IMR-90 (cell line): Measurements from ENCODE around the gene HEXD. TPM values are rescaled to one million over a fixed set of nuclear protein-coding genes. Genes with fewer than 3 reads are reported as not detected.

Experiments
- ATAC-seq: fragments of 200-7000 bp; cut with Tn5 transposase; 2 replicates; pipeline ENCODE4 v1.9.1; 2020; ENCODE audit warnings: low read depth, mild to moderate bottlenecking, moderate library complexity
- BruUV-seq: library from RNA; stranded (reverse); fragments of 400-500 nt; replicated peaks from 2 replicates; lab custom pipeline; 2021; lab: Mats Ljungman, UMichigan
- CTCF ChIA-PET: fragments of 300-600 bp; formaldehyde crosslinking; extraction: SDS; loops from one replicate; lab custom pipeline; 2021; ENCODE audit warnings: antibody characterized with exemption; lab: Yijun Ruan, JAX
- POLR2A ChIA-PET: fragments of 300-600 bp; sonication (Branson Sonifier 250); formaldehyde crosslinking; loops from one replicate; lab custom pipeline; 2022; ENCODE audit warnings: antibody characterized with exemption; ENCODE audit not compliant: unreplicated experiment; lab: Charles Lee
- DNase-seq: peaks from one replicate; pipeline ENCODE4 v3.0.0; 2013
- H2AFZ ChIP-seq: replicated peaks from 2 replicates; pipeline ENCODE3; 2013; ENCODE audit warnings: low read length, mild to moderate bottlenecking; ENCODE audit not compliant: poor library complexity
- H2AK5ac ChIP-seq: 2 replicates; pipeline ENCODE4 v1.6.1; 2013; ENCODE audit warnings: low read depth, low read length, inconsistent platforms
- H2AK9ac ChIP-seq: replicated peaks from 2 replicates; pipeline ENCODE3; 2013; ENCODE audit warnings: mild to moderate bottlenecking, low read depth, low read length, moderate library complexity; ENCODE audit not compliant: poor library complexity
- H2BK120ac ChIP-seq: 2 replicates; pipeline ENCODE4 v1.6.1; 2013; ENCODE audit warnings: low read depth, low read length, inconsistent platforms
- H2BK15ac ChIP-seq: 3 replicates; pipeline ENCODE4 v1.6.1; 2013; ENCODE audit warnings: low read depth, low read length, inconsistent platforms
- H2BK20ac ChIP-seq: 2 replicates; pipeline ENCODE4 v1.6.1; 2013; ENCODE audit warnings: low read depth, mild to moderate bottlenecking, inconsistent platforms, low read length, moderate library complexity
- H2BK5ac ChIP-seq: 2 replicates; pipeline ENCODE4 v1.6.1; 2013; ENCODE audit warnings: mild to moderate bottlenecking, low read depth, low read length, inconsistent platforms; ENCODE audit not compliant: poor library complexity, severe bottlenecking
- H3K14ac ChIP-seq: replicated peaks from 2 replicates; pipeline ENCODE4 v1.6.1; 2013; ENCODE audit warnings: low read depth, low read length, inconsistent platforms
- H3K18ac ChIP-seq: 2 replicates; pipeline ENCODE4 v1.6.1; 2013; ENCODE audit warnings: low read depth, low read length, control low read depth
- H3K23ac ChIP-seq: 2 replicates; pipeline ENCODE4 v1.6.1; 2013; ENCODE audit warnings: low read depth, low read length, inconsistent platforms
- H3K27ac ChIP-seq: 2 replicates; pipeline ENCODE4 v1.5.1; 2013; ENCODE audit warnings: mild to moderate bottlenecking, control low read depth, low read length; ENCODE audit not compliant: insufficient read depth
- H3K27me3 ChIP-seq: 2 replicates; pipeline ENCODE4 v1.6.1; 2013; ENCODE audit warnings: low read length; ENCODE audit not compliant: control insufficient read depth, insufficient read depth
- H3K36me3 ChIP-seq: 2 replicates; pipeline ENCODE4 v1.6.1; 2013; ENCODE audit warnings: low read length, mixed read lengths; ENCODE audit not compliant: control insufficient read depth, insufficient read depth
- H3K4ac ChIP-seq: 2 replicates; pipeline ENCODE4 v1.6.1; 2013; ENCODE audit warnings: low read depth, low read length, inconsistent platforms
- H3K4me1 ChIP-seq: 2 replicates; pipeline ENCODE4 v1.6.1; 2013; ENCODE audit warnings: low read length, mixed read lengths; ENCODE audit not compliant: control insufficient read depth, insufficient read depth
- H3K4me2 ChIP-seq: 2 replicates; pipeline ENCODE4 v1.6.1; 2013; ENCODE audit warnings: low read depth, mild to moderate bottlenecking, control low read depth, low read length, moderate library complexity
- H3K4me3 ChIP-seq: 2 replicates; pipeline ENCODE4 v1.5.1; 2013; ENCODE audit warnings: low read depth, mild to moderate bottlenecking, control low read depth, low read length, moderate library complexity; ENCODE audit not compliant: insufficient read depth
- H3K56ac ChIP-seq: 2 replicates; pipeline ENCODE4 v1.6.1; 2013; ENCODE audit warnings: low read length, inconsistent platforms; ENCODE audit not compliant: insufficient read depth; ENCODE audit errors: extremely low read depth
- H3K79me1 ChIP-seq, 2 experiments: 2 replicates each; pipeline ENCODE4 v1.6.1; 2013; ENCODE audit warnings: low read length in 2 of 2, inconsistent platforms in 1 of 2, low read depth in 1 of 2
- H3K9ac ChIP-seq: 2 replicates; pipeline ENCODE4 v1.6.1; 2013; ENCODE audit warnings: low read depth, low read length, control low read depth
- H3K9me1 ChIP-seq: 2 replicates; pipeline ENCODE4 v1.6.1; 2013; ENCODE audit warnings: low read length, inconsistent platforms; ENCODE audit not compliant: insufficient read depth
- H3K9me3 ChIP-seq: 2 replicates; pipeline ENCODE4 v1.6.1; 2013; ENCODE audit warnings: low read length; ENCODE audit not compliant: control insufficient read depth, insufficient read depth
- H4K20me1 ChIP-seq: 2 replicates; pipeline ENCODE4 v1.6.1; 2013; ENCODE audit warnings: low read length, inconsistent platforms; ENCODE audit not compliant: insufficient read depth
- H4K5ac ChIP-seq: 2 replicates; pipeline ENCODE4 v1.6.1; 2013; ENCODE audit warnings: mild to moderate bottlenecking, low read depth, low read length, control low read depth
- H4K8ac ChIP-seq, 2 experiments: 2 replicates each; pipeline ENCODE4 v1.6.1; 2013; ENCODE audit warnings: low read depth in 2 of 2, low read length in 2 of 2, control low read depth in 1 of 2, inconsistent platforms in 1 of 2
- H4K91ac ChIP-seq: 2 replicates; pipeline ENCODE4 v1.6.1; 2013; ENCODE audit warnings: low read depth, low read length, inconsistent platforms; ENCODE audit not compliant: insufficient read depth
- BHLHE40 ChIP-seq: fragments of 150-350 bp; IDR thresholded peaks from 2 replicates; pipeline ENCODE4 v1.6.1; 2016; ENCODE audit warnings: mild to moderate bottlenecking, low read depth, low read length
- MAZ ChIP-seq: IDR thresholded peaks from 2 replicates; pipeline ENCODE4 v1.6.1; 2012; ENCODE audit warnings: low read depth, mild to moderate bottlenecking, low read length, improper control_type of control experiment, moderate library complexity, borderline replicate concordance
- NFE2L2 ChIP-seq: fragments of 150-350 bp; IDR thresholded peaks from 2 replicates; pipeline ENCODE4 v1.6.1; 2016; ENCODE audit warnings: low read depth, mild to moderate bottlenecking, low read length
- POLR2A ChIP-seq: IDR thresholded peaks from 2 replicates; pipeline ENCODE4 v1.6.1; 2012; ENCODE audit warnings: mild to moderate bottlenecking, low read depth, low read length
- RAD21 ChIP-seq: IDR thresholded peaks from 2 replicates; pipeline ENCODE4 v1.6.1; 2012; ENCODE audit warnings: low read length, improper control_type of control experiment
- RFX5 ChIP-seq: IDR thresholded peaks from 2 replicates; pipeline ENCODE4 v1.8.0; 2012; ENCODE audit warnings: low read depth, mild to moderate bottlenecking, low read length, moderate library complexity
- WGBS, 2 experiments: methylation state at CpG; one replicate each; pipeline versions ENCODE4 v1.1.5 to v1.1.7; 2013; ENCODE audit warnings: missing lambda C conversion rate in 2 of 2; ENCODE audit not compliant: insufficient read length in 1 of 2; ENCODE audit errors: extremely low coverage in 2 of 2; 5-methylcytosine and 5-hydroxymethylcytosine counted together
- dilution Hi-C: fragments of 300-500 bp; cut with HindIII; formaldehyde crosslinking; loops from one replicate; pipeline ENCODE4 v1.14.3; 2018; ENCODE audit warnings: low sequenced_read_pairs; ENCODE audit not compliant: unreplicated experiment
- in situ Hi-C: fragments of 300-500 bp; cut with MboI; formaldehyde crosslinking; loops from 3 replicates; pipeline ENCODE4 v1.14.3; 2019; ENCODE audit warnings: low sequenced_read_pairs, inconsistent platforms, mixed read lengths
- intact Hi-C: fragments of 100-400 bp; cut with micrococcal nuclease; formaldehyde crosslinking; loops from 2 replicates; pipeline ENCODE4 v1.10.0; 2022
- polyA plus RNA-seq, 3 experiments: library from polyadenylated mRNA; depleted of rRNA; stranded (reverse); fragments of >200 nt; gene quantifications; 2 replicates each; pipeline ENCODE4 v1.2.3, GENCODE V29; 2012; ENCODE audit warnings: low replicate concordance in 1 of 3
- total RNA-seq: library from RNA; depleted of rRNA; stranded (reverse); fragments of >200 nt; gene quantifications from 2 replicates; pipeline ENCODE4 v1.2.3, GENCODE V29; 2012
- TF ChIP-seq, protein P1 (sequence below): conservative IDR thresholded peaks from 2 replicates; pipeline ENCODE4 v1.5.1; 2012; ENCODE audit warnings: mild to moderate bottlenecking, low read depth, low read length, improper control_type of control experiment
- TF ChIP-seq, protein P2 (sequence below): fragments of 150-350 bp; IDR thresholded peaks from 2 replicates; pipeline ENCODE4 v1.6.1; 2017; ENCODE audit warnings: mild to moderate bottlenecking, antibody characterized with exemption, low read length, low read depth

The HEXD gene
- total and polyA plus RNA-seq, 2 of the 4 experiments (the other 2 are of a cell fraction): 3.8 to 9.5 TPM

DNA sequence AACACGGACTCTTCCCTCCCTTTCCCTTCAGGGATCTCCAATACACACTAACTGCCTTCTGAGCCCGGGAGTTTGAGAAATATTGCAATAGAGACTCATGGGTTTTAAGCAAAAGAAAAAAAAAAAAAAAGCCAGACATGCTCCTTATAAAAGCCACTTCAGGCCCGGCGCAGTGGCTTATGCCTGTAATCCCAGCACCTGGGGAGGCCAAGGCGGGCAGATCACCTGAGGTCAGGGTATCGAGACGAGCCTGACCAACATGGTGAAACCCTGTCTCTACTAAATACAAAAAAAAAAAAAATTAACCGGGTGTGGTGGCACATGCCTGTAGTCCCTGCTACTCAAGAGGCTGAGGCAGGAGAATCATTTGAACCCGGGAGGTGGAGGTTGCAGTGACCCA, 2.4 kb upstream of the HEXD start:
- intact Hi-C loops (no loop called here), in situ Hi-C loops (no loop called here), dilution Hi-C loops (no loop called here)
- Histone ChIP-seq H2AK5ac (no peak overlapping the region), H3K36me3 (peaks cover 2% of the 10 kb centered on the region; the same call in 1 of the 2 replicates), H3K14ac (no peak overlapping the region), H2AK9ac (no peak overlapping the region), H4K20me1 (peaks cover 25% of the 10 kb centered on the region), H3K9ac (no peak overlapping the region), H4K91ac (no peak overlapping the region), H4K8ac (no peak overlapping the region), H2BK5ac (no peak overlapping the region), H2BK15ac (no peak overlapping the region), H3K4me1 (no peaks in the 10 kb centered on the region), H3K4me2 (no peak overlapping the region), H2AFZ (no peak overlapping the region), H3K4me3 (no peak overlapping the region), H2BK20ac (no peak overlapping the region), H3K4ac (no peak overlapping the region), H3K56ac (no peak overlapping the region), H2BK120ac (no peak overlapping the region), H3K23ac (no peak overlapping the region), H3K27ac (no peak overlapping the region), H3K9me3 (no peaks in the 10 kb centered on the region), H3K18ac (no peak overlapping the region), H3K79me1 (peaks cover 0 to 21% of the 10 kb centered on the region in 2 experiments; a peak in 2 of 4 replicates), H4K5ac (no peak overlapping the region), H3K9me1 (0 out of 2 replicates have a peak, but pooled peaks cover 4% of the 10 kb centered on the region), H3K27me3 (no peaks in the 10 kb centered on the region)
- no peak for ATAC-seq
- no peak for DNase-seq
- TF ChIP-seq NFE2L2: no peak
- TF ChIP-seq RAD21: no peak
- TF ChIP-seq, protein P1, sequence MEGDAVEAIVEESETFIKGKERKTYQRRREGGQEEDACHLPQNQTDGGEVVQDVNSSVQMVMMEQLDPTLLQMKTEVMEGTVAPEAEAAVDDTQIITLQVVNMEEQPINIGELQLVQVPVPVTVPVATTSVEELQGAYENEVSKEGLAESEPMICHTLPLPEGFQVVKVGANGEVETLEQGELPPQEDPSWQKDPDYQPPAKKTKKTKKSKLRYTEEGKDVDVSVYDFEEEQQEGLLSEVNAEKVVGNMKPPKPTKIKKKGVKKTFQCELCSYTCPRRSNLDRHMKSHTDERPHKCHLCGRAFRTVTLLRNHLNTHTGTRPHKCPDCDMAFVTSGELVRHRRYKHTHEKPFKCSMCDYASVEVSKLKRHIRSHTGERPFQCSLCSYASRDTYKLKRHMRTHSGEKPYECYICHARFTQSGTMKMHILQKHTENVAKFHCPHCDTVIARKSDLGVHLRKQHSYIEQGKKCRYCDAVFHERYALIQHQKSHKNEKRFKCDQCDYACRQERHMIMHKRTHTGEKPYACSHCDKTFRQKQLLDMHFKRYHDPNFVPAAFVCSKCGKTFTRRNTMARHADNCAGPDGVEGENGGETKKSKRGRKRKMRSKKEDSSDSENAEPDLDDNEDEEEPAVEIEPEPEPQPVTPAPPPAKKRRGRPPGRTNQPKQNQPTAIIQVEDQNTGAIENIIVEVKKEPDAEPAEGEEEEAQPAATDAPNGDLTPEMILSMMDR: no peak
- no peak for TF ChIP-seq RFX5
- TF ChIP-seq POLR2A: no peak
- no peak for TF ChIP-seq MAZ
- TF ChIP-seq, protein P2, sequence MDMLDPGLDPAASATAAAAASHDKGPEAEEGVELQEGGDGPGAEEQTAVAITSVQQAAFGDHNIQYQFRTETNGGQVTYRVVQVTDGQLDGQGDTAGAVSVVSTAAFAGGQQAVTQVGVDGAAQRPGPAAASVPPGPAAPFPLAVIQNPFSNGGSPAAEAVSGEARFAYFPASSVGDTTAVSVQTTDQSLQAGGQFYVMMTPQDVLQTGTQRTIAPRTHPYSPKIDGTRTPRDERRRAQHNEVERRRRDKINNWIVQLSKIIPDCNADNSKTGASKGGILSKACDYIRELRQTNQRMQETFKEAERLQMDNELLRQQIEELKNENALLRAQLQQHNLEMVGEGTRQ: no peak
- no peak for TF ChIP-seq BHLHE40
- POLR2A ChIA-PET: no interaction called here
- WGBS, 2 experiments: no CpG with 5 or more reads among the region's 9 CpGs
- no TSS peak for BruUV-seq
- CTCF ChIA-PET: no interaction called here
